HG03575 (cell line): ENCODE results near the gene CCDC197.

Source experiments
- ATAC-seq: cut with Tn5 transposase; IDR thresholded peaks from one replicate; pipeline ENCODE4 v1.9.1; 2021; ENCODE audit not compliant: unreplicated experiment, insufficient number of reproducible peaks, low FRiP score; ENCODE audit errors: extremely low read depth

The CCDC197 gene

GRCh38 chr14:93997082-93997481 lies at the start of gene CCDC197:
Gene CCDC197 (plus strand): TSS chr14:93997301. CDS start chr14:93998132, 831 bp downstream.
- no peak for ATAC-seq

DNA sequence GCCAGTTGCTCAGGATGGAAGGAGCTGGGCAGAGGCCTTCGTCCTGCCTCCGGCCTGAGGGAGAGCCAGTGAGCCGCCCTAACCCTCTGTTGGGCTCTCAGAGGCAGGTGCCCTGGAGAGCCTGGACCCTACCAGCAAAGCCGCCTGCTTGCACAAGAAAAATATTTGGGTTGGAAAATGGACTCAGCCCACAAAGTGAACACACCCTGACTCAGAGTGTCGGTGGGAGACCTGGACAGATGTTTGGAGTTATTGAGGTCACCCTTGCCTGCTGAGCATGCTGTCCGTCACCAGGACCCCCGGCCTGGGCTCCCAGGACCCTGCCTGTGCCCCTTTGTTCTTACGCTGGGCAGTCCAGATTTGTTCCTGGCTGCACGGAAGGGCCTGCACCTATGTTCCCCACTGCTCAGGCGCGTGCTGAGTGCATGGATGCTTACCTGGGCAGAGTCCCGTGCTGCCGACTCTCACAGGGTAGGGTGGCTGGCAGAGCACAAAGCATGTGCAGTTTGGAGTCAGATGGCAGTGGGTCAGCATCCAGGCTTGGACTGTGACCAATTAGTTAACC lies 47.5 kb upstream of the CCDC197 start:
- ATAC-seq: no peak

DNA sequence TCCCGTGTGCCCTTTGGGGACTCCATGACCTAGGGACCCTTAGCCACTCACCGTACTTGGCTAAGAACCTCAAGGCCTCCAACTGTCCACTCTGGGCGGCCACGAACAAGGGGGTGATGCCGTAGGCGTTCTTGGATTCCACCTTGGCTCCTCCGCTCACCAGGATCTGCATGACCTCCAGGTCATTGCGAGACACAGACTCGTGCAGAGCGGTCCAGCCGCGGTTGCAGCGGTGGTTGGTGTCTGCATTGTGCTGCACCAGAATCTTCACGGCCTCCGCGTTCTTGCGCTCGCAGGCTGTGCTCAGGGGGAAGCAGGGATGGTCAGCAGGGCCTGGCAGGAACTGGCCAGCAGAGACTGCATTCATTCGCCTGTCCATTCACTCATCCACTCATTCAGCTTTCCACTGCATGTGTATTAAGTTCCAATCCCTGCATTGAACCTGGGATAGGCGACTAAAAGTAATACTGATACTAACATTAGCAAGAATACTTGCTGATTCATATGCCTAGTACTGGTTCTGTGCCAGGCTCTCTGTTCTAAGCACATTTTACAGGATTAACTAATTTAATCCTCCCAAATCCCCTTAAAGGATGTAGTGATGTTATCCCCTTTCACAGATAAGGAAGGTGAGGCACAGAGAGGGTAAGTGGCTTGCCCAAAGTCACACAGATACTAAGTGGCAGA lies 46.0 kb upstream of the CCDC197 start:
- no peak for ATAC-seq

GRCh38 chr14:93951635-93952540 lies 45.2 kb upstream of the CCDC197 start:
- no peak for ATAC-seq

DNA sequence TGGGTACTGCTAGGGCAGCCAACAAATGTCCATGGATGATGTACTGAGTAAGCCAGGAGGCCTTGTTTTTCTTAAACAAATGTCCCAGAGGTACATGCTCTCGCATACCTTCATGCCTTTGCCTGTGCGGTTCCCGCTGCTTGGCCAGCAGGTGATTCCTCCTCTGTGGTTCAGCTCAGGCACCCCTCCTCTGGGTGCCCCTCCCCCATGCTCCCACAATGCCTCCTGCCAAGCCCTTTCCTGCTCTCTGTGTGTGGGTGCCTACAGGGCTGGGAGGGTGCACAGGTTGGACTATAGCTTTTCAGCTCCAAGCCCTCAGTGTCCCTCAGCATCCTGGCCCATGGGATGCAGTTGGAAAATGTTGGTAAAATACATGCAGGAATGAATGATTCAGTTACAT lies 44.3 kb upstream of the CCDC197 start:
- no peak for ATAC-seq

DNA sequence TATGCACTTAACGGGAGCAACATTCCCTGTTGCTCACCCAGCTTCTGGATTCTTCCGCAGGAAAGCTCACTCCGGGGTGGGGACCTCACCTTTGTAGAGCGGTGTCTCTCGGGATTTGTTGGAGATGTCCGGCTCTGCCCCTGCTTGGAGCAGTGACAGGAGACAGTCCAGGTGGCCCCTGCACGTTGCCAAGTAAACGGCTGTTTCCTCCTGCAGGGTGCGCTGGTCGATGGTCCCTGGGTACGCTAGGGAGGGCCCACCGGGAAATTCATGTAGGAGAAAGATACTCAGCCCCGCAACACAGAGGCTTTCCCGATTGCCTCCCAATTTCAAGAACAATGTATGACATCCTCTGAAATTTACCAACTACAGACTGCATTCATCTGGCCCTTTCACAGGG lies 43.8 kb upstream of the CCDC197 start:
- no peak for ATAC-seq

DNA sequence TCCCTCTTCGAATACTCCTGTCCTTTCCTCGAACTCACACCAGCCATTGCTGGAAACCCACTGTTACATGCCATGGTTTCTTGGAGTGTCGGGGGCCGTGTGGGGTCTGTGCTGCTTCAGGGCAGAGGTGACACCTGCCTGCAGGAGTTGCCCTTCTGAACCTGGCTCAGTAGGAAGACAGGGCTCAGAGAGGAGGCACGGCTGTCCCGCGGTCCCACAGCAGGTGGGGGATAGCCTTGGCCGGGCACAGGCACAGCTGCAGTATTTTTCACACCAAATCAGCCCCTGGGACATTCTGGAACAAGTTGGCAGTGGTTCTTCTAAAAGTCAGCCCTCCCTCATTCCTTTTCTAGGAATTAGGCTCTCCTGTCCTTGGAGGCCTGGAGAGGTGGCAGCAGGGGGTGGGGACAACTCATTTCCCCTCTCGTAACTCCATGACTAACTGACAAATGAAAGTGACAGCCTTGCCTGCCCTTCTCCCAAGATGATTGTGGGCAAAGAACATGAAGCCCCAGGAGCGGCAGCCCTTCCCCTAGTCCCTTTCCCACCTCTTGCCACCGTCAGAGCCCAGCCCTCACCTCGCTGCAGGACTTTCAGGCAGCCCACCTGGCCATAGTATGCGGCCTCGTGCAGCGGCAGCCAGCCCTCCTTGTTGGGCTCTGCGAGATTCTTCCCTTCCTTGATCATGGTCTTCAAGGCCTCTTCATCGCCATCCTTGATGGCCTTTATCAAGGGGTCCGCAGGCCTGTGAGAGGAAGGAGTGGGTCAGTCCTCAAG lies 43.2 kb upstream of the CCDC197 start:
- no peak for ATAC-seq

- no peak for ATAC-seq
Observed at GRCh38 chr14:93954516-93954830, 42.6 kb upstream of the CCDC197 start.

DNA sequence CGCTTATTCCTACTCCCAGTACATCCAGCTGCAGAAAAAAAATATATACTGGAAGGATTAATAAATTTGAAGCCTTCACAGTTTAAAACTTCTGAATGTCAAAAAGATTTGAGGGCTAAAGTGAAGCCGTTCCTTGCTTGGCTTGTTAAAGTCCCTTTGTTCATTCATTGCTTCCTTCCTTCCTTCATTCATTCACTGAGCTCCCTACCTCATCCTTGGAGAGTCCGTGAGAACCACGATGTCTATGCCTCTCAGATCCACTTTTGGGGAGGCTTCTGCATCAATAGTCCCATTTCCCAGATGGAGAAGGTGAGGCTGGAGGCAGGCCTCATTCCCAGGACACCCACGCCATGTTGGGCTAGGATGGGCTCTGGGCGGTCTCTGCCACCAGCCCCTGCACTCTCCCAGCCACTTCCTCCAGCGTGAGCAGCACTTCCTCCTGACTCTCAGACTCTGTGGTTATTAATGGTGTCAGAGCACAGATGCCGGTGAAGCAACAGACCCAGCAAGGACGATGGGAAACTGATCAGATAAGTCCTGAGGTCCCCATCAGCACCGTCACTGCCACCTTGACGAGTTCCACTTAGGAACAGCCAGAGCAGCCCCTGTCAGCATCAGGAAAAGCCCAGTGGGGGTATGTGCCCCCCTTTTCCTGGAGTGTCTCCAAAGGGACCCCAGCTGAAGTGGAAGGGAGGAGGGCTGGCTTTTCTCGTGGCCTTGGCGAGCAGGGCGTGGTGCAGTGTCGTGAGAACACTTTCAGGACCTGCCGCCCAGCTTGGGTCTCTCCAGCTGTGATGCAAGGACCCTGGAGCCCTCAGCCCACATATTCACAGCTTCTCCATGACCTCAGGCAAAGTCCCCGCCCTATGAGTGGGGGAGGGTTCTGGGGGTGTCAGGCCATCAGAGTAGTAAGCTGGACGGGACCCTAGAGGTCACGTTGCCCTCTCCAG lies 41.9 kb upstream of the CCDC197 start:
- ATAC-seq: no peak

- no peak for ATAC-seq
Observed at GRCh38 chr14:93955850-93956481, 41.1 kb upstream of the CCDC197 start.

GRCh38 chr14:93956514-93957332 lies 40.4 kb upstream of the CCDC197 start:
- no peak for ATAC-seq

DNA sequence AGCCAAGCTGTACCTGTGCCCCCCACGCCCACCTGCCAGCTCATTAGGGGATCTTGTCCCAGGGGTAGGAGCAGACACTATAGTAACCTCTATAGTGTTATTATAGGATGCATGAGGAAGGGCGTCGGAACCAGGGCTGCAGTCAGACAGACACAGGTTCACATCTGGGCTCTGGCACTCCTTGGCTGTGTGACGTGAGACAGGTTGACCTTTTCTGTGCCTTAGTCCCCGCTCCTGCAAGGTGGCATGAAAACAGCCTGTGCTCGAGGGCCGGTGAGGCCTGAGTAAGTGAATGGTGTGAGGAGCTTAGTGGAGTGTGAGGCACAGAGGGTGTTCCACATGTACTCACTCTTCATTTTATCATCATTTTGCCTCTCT lies 39.8 kb upstream of the CCDC197 start:
- ATAC-seq: no peak

DNA sequence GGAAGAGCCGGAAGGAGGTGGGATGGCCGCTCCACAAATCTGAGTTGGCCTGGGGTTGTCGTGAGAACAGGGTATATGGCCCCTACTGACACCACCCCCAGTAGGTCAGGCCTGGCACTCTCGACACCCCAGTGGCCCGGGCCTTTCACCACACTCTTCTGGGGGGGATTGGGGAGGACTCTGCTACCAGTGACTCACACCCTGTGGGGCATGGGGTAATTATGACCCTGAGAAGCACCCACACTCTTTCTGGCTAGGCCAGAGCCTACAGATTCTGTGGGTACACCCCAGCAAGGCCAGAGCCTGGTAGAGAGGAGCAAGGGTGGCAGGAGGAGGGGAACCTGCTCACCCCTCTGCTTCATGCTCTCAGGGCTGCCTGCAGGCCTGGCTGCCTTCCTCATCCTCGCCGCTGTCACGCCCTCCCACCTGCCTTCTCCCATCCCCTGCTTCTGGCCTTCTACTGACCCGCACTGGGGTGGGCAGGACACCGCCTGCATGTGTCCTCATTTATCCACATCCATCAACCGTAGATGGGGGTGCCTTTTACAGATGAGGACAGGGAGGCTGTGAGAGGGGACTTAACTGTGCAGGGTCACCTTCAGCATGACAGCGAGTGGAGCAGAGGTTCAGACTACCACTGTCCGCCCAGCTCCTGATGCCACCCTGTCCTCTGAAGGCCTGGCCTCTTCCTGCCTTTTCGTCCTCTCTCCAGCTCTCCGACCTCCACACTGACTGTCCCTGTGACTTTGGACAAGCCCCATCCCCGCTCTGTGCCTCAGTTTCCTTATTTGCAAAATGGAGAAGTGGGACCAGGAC lies 39.1 kb upstream of the CCDC197 start:
- ATAC-seq: no peak

DNA sequence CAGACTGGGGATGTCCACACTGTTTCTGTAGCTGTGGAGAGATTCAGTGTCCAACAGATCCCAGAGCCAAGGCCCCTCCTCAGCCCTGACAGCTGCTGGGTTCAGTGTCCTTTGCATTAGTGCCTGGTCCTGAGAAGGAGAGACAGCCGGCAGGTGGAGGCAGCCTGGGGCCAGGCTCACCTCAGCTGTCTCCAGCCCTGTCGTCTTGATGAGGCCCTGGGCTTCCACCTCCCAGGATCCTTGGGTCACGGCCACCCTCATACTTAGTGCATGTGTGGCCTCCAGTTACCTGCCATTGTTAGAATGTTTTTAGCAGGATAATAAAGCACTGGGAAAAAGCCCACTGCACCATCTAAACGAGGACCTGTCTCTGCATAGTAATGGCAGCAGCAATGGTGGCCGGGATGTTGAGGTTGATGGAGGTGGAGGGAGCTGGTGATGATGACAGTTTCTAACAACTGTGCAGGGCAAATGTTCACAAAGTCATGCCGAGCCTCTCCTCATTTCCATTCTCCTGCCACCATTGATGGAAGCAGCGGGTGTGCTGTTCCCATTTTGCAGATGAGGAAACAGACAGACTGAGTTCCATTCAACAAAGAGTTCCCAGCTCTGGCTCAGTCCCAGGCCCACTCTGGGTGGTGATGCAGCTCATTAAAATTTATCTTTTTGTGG lies 38.4 kb upstream of the CCDC197 start:
- no peak for ATAC-seq

- ATAC-seq: peak; percentile 75
Observed at GRCh38 chr14:93959239-93960107, 37.6 kb upstream of the CCDC197 start.
